HEK293 (cell line): Measurements from ENCODE around the gene SIRT1.

ENCODE experiments used
- HOXD13 ChIP-seq: sonication (generic); formaldehyde crosslinking; IDR thresholded peaks from 2 replicates; pipeline ENCODE4 v1.8.0; 2022; ENCODE audit warnings: missing genetic modification reagents, borderline replicate concordance
- OSR2 ChIP-seq: fragments of 450-650 bp; formaldehyde crosslinking; IDR thresholded peaks from 2 replicates; pipeline ENCODE4 v1.5.1; 2016; ENCODE audit warnings: missing biosample characterization, missing genetic modification characterization
- SCRT2 ChIP-seq: fragments of 450-650 bp; formaldehyde crosslinking; IDR thresholded peaks from 2 replicates; pipeline ENCODE4 v1.5.1; 2016; ENCODE audit warnings: missing biosample characterization, missing genetic modification characterization
- SP2 ChIP-seq: fragments of 450-650 bp; formaldehyde crosslinking; IDR thresholded peaks from 2 replicates; pipeline ENCODE4 v1.5.1; 2016; ENCODE audit warnings: missing biosample characterization, missing genetic modification characterization
- SP3 ChIP-seq: fragments of 450-650 bp; formaldehyde crosslinking; IDR thresholded peaks from 2 replicates; pipeline ENCODE4 v1.5.1; 2016; ENCODE audit warnings: missing biosample characterization, missing genetic modification characterization
- YY1 ChIP-seq: fragments of 450-650 bp; formaldehyde crosslinking; IDR thresholded peaks from 2 replicates; pipeline ENCODE4 v1.5.1; 2018; ENCODE audit warnings: missing biosample characterization, missing genetic modification characterization
- ZFHX2 ChIP-seq: fragments of 450-650 bp; formaldehyde crosslinking; conservative IDR thresholded peaks from 2 replicates; pipeline ENCODE4 v1.5.1; 2016; ENCODE audit warnings: missing biosample characterization, missing genetic modification characterization
- ZNF169 ChIP-seq: fragments of 450-650 bp; formaldehyde crosslinking; IDR thresholded peaks from 2 replicates; pipeline ENCODE4 v1.5.1; 2016; ENCODE audit warnings: missing biosample characterization, missing genetic modification characterization
- ZNF211 ChIP-seq: fragments of 450-650 bp; formaldehyde crosslinking; IDR thresholded peaks from 2 replicates; pipeline ENCODE4 v1.5.1; 2016; ENCODE audit warnings: low read depth, missing biosample characterization, missing genetic modification characterization
- ZNF223 ChIP-seq: fragments of 450-650 bp; formaldehyde crosslinking; IDR thresholded peaks from 2 replicates; pipeline ENCODE4 v1.5.1; 2016; ENCODE audit warnings: missing biosample characterization, missing genetic modification characterization
- ZNF37A ChIP-seq: fragments of 450-650 bp; IDR thresholded peaks from 2 replicates; pipeline ENCODE4 v1.5.1; 2018; ENCODE audit warnings: missing biosample characterization, missing genetic modification characterization
- ZNF433 ChIP-seq: fragments of 450-650 bp; formaldehyde crosslinking; IDR thresholded peaks from 2 replicates; pipeline ENCODE4 v1.5.1; 2016; ENCODE audit warnings: missing biosample characterization, missing genetic modification characterization, low read depth
- ZNF530 ChIP-seq: fragments of 450-650 bp; formaldehyde crosslinking; IDR thresholded peaks from 2 replicates; pipeline ENCODE4 v1.5.1; 2016; ENCODE audit warnings: low read depth, missing biosample characterization, missing genetic modification characterization
- ZNF549 ChIP-seq: fragments of 450-650 bp; IDR thresholded peaks from 2 replicates; pipeline ENCODE4 v1.5.1; 2018; ENCODE audit warnings: missing biosample characterization, missing genetic modification characterization, mild to moderate bottlenecking, inconsistent platforms, moderate library complexity
- ZNF629 ChIP-seq: fragments of 450-650 bp; formaldehyde crosslinking; IDR thresholded peaks from 2 replicates; pipeline ENCODE4 v1.5.1; 2017; ENCODE audit warnings: missing biosample characterization, missing genetic modification characterization
- ZNF658 ChIP-seq: fragments of 450-650 bp; formaldehyde crosslinking; IDR thresholded peaks from 2 replicates; pipeline ENCODE4; 2016; ENCODE audit warnings: missing biosample characterization, missing genetic modification characterization
- ZNF677 ChIP-seq: fragments of 450-650 bp; IDR thresholded peaks from 2 replicates; pipeline ENCODE4 v1.5.0; 2018; ENCODE audit warnings: missing biosample characterization, mild to moderate bottlenecking, missing genetic modification characterization, moderate library complexity
- ZNF785 ChIP-seq: fragments of 450-650 bp; formaldehyde crosslinking; IDR thresholded peaks from 2 replicates; pipeline ENCODE4 v1.5.1; 2016; ENCODE audit warnings: missing biosample characterization, missing genetic modification characterization
- TF ChIP-seq, protein P1 (sequence below): fragments of 450-650 bp; formaldehyde crosslinking; IDR thresholded peaks from 2 replicates; pipeline ENCODE4 v1.5.1; 2016; ENCODE audit warnings: missing biosample characterization, missing genetic modification characterization
- TF ChIP-seq, protein P2 (sequence below): fragments of 450-650 bp; formaldehyde crosslinking; IDR thresholded peaks from 2 replicates; pipeline ENCODE4 v1.5.1; 2016; ENCODE audit warnings: missing biosample characterization, missing genetic modification characterization
- TF ChIP-seq, protein P3 (sequence below): fragments of 450-650 bp; formaldehyde crosslinking; IDR thresholded peaks from 2 replicates; pipeline ENCODE4 v1.5.1; 2016; ENCODE audit warnings: missing biosample characterization, missing genetic modification characterization, borderline replicate concordance
- TF ChIP-seq, protein P4 (sequence below): fragments of 450-650 bp; formaldehyde crosslinking; IDR thresholded peaks from 2 replicates; pipeline ENCODE4 v1.5.1; 2016; ENCODE audit warnings: missing biosample characterization, missing genetic modification characterization
- TF ChIP-seq, protein P5 (sequence below): fragments of 450-650 bp; IDR thresholded peaks from 2 replicates; pipeline ENCODE4 v1.5.1; 2018; ENCODE audit warnings: missing biosample characterization, mild to moderate bottlenecking, missing genetic modification characterization

The SIRT1 gene

DNA sequence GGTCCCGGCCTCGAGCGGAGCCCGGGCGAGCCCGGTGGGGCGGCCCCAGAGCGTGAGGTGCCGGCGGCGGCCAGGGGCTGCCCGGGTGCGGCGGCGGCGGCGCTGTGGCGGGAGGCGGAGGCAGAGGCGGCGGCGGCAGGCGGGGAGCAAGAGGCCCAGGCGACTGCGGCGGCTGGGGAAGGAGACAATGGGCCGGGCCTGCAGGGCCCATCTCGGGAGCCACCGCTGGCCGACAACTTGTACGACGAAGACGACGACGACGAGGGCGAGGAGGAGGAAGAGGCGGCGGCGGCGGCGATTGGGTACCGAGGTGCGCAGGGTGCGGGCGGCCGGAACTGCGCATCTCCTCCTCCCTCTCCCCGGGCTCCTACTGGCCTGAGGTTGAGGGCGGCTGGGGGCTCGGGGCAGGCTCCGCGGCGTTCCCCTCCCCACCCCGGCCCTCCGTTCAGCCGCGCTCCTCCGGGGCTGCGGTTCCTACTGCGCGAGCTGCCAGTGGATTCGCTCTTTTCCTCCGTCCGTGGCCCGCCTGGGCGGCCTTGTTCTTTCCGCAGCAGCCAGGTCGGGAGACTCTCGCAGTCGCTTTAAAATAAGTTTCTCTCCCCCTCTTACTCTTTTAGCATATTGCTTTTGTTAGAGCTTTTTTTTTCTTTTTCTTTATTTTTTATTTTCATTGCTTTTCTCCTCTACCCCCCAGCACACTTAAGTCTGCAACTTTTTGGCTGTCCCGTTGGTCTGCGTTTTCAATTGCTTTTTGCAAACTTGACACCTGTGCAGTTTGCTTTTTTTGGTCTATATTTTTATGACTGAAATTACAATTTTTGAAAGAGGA lies 600 bp downstream of the SIRT1 start (continued):
- TF ChIP-seq, protein P1, sequence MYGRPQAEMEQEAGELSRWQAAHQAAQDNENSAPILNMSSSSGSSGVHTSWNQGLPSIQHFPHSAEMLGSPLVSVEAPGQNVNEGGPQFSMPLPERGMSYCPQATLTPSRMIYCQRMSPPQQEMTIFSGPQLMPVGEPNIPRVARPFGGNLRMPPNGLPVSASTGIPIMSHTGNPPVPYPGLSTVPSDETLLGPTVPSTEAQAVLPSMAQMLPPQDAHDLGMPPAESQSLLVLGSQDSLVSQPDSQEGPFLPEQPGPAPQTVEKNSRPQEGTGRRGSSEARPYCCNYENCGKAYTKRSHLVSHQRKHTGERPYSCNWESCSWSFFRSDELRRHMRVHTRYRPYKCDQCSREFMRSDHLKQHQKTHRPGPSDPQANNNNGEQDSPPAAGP (tag by site-specific recombination): peak; percentile 44
- TF ChIP-seq, protein P2, sequence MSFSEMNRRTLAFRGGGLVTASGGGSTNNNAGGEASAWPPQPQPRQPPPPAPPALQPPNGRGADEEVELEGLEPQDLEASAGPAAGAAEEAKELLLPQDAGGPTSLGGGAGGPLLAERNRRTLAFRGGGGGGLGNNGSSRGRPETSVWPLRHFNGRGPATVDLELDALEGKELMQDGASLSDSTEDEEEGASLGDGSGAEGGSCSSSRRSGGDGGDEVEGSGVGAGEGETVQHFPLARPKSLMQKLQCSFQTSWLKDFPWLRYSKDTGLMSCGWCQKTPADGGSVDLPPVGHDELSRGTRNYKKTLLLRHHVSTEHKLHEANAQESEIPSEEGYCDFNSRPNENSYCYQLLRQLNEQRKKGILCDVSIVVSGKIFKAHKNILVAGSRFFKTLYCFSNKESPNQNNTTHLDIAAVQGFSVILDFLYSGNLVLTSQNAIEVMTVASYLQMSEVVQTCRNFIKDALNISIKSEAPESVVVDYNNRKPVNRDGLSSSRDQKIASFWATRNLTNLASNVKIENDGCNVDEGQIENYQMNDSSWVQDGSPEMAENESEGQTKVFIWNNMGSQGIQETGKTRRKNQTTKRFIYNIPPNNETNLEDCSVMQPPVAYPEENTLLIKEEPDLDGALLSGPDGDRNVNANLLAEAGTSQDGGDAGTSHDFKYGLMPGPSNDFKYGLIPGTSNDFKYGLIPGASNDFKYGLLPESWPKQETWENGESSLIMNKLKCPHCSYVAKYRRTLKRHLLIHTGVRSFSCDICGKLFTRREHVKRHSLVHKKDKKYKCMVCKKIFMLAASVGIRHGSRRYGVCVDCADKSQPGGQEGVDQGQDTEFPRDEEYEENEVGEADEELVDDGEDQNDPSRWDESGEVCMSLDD: no peak
- 0 out of 2 replicates have a peak, but pooled peaks have one; percentile 38 for TF ChIP-seq HOXD13 (CRISPR knock-in tag)
- no peak; the same call in 1 of the 2 replicates for TF ChIP-seq YY1 (tag by site-specific recombination)
- no peak for TF ChIP-seq ZNF785
- no peak for TF ChIP-seq ZNF549 (tag by site-specific recombination)
- TF ChIP-seq ZNF211 (tag by site-specific recombination): no peak
- no peak for TF ChIP-seq ZNF169 (tag by site-specific recombination)
- TF ChIP-seq ZNF658 (tag by site-specific recombination): no peak
- no peak for TF ChIP-seq SCRT2 (tag by site-specific recombination)
- TF ChIP-seq, protein P3, sequence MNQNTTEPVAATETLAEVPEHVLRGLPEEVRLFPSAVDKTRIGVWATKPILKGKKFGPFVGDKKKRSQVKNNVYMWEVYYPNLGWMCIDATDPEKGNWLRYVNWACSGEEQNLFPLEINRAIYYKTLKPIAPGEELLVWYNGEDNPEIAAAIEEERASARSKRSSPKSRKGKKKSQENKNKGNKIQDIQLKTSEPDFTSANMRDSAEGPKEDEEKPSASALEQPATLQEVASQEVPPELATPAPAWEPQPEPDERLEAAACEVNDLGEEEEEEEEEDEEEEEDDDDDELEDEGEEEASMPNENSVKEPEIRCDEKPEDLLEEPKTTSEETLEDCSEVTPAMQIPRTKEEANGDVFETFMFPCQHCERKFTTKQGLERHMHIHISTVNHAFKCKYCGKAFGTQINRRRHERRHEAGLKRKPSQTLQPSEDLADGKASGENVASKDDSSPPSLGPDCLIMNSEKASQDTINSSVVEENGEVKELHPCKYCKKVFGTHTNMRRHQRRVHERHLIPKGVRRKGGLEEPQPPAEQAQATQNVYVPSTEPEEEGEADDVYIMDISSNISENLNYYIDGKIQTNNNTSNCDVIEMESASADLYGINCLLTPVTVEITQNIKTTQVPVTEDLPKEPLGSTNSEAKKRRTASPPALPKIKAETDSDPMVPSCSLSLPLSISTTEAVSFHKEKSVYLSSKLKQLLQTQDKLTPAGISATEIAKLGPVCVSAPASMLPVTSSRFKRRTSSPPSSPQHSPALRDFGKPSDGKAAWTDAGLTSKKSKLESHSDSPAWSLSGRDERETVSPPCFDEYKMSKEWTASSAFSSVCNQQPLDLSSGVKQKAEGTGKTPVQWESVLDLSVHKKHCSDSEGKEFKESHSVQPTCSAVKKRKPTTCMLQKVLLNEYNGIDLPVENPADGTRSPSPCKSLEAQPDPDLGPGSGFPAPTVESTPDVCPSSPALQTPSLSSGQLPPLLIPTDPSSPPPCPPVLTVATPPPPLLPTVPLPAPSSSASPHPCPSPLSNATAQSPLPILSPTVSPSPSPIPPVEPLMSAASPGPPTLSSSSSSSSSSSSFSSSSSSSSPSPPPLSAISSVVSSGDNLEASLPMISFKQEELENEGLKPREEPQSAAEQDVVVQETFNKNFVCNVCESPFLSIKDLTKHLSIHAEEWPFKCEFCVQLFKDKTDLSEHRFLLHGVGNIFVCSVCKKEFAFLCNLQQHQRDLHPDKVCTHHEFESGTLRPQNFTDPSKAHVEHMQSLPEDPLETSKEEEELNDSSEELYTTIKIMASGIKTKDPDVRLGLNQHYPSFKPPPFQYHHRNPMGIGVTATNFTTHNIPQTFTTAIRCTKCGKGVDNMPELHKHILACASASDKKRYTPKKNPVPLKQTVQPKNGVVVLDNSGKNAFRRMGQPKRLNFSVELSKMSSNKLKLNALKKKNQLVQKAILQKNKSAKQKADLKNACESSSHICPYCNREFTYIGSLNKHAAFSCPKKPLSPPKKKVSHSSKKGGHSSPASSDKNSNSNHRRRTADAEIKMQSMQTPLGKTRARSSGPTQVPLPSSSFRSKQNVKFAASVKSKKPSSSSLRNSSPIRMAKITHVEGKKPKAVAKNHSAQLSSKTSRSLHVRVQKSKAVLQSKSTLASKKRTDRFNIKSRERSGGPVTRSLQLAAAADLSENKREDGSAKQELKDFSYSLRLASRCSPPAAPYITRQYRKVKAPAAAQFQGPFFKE: no peak
- TF ChIP-seq ZNF530 (tag by site-specific recombination): no peak
- 0 out of 2 replicates have a peak, but pooled peaks have one; percentile 8 for TF ChIP-seq OSR2 (tag by site-specific recombination)
- TF ChIP-seq SP3 (tag by site-specific recombination): peak; percentile 74
- TF ChIP-seq SP2 (tag by site-specific recombination): peak; percentile 89
- no peak for TF ChIP-seq ZNF37A
- TF ChIP-seq, protein P4, sequence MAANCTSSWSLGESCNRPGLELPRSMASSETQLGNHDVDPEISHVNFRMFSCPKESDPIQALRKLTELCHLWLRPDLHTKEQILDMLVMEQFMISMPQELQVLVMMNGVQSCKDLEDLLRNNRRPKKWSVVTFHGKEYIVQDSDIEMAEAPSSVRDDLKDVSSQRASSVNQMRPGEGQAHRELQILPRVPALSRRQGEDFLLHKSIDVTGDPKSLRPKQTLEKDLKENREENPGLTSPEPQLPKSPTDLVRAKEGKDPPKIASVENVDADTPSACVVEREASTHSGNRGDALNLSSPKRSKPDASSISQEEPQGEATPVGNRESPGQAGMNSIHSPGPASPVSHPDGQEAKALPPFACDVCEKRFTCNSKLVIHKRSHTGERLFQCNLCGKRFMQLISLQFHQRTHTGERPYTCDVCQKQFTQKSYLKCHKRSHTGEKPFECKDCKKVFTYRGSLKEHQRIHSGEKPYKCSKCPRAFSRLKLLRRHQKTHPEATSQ (tag by site-specific recombination): no peak
- TF ChIP-seq ZNF433: no peak
- TF ChIP-seq ZNF677 (tag by site-specific recombination): peak; percentile 72
- TF ChIP-seq ZFHX2 (tag by site-specific recombination): peak; percentile 5; the same call in 1 of the 2 replicates
- TF ChIP-seq, protein P5, sequence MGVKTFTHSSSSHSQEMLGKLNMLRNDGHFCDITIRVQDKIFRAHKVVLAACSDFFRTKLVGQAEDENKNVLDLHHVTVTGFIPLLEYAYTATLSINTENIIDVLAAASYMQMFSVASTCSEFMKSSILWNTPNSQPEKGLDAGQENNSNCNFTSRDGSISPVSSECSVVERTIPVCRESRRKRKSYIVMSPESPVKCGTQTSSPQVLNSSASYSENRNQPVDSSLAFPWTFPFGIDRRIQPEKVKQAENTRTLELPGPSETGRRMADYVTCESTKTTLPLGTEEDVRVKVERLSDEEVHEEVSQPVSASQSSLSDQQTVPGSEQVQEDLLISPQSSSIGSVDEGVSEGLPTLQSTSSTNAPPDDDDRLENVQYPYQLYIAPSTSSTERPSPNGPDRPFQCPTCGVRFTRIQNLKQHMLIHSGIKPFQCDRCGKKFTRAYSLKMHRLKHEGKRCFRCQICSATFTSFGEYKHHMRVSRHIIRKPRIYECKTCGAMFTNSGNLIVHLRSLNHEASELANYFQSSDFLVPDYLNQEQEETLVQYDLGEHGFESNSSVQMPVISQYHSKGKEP (tag by site-specific recombination): no peak
- TF ChIP-seq ZNF223 (tag by site-specific recombination): no peak
- 0 out of 2 replicates have a peak, but pooled peaks have one; percentile 25 for TF ChIP-seq ZNF629
